HFFc6 (cell line): Measurements from ENCODE around the gene FOS. TPM values are rescaled to one million over a fixed set of nuclear protein-coding genes. Genes with fewer than 3 reads are reported as not detected.

Experiments used
- DNase-seq: peaks from one replicate; pipeline ENCODE4 v3.0.0-alpha.2; 2018
- H3K27ac Mint-ChIP-seq: 2 replicates; pipeline ENCODE4 v1.8.0; 2020; ENCODE audit warnings: mild to moderate bottlenecking, mixed read lengths
- H3K27me3 Mint-ChIP-seq: 2 replicates; pipeline ENCODE4 v1.8.0; 2021; ENCODE audit warnings: mild to moderate bottlenecking, moderate library complexity, mixed read lengths; ENCODE audit not compliant: insufficient read depth
- H3K36me3 Mint-ChIP-seq: 2 replicates; pipeline ENCODE4 v1.8.0; 2021; ENCODE audit warnings: low read depth, mixed read lengths
- H3K4me1 Mint-ChIP-seq: 2 replicates; pipeline ENCODE4 v1.8.0; 2020; ENCODE audit warnings: low read depth, mixed read lengths
- H3K4me3 Mint-ChIP-seq: 2 replicates; pipeline ENCODE4 v1.8.0; 2020; ENCODE audit warnings: mild to moderate bottlenecking, moderate library complexity, mixed read lengths
- H3K9me3 Mint-ChIP-seq: 2 replicates; pipeline ENCODE4 v1.8.0; 2020; ENCODE audit warnings: mild to moderate bottlenecking, mixed read lengths
- total RNA-seq, 6 experiments: library from RNA; stranded (reverse); fragmentation: NEBNext Ultra II Directional; extraction: Animal tissue kit (Norgen Biotek cat#: 25700); gene quantifications; 2 replicates in 1 of 6; 3 replicates in 5 of 6; pipeline ENCODE4 v1.2.3, GENCODE V29; 2021
- TF ChIP-seq, protein P1 (sequence below): fragments of 200-600 bp; sonication (generic); IDR thresholded peaks from 2 replicates; pipeline ENCODE4 v1.5.0; 2021; ENCODE audit warnings: antibody characterized with exemption, mild to moderate bottlenecking

FOS gene
- total RNA-seq, 6 experiments from 2014 or later = 118 to 368 (median 342) TPM

DNA sequence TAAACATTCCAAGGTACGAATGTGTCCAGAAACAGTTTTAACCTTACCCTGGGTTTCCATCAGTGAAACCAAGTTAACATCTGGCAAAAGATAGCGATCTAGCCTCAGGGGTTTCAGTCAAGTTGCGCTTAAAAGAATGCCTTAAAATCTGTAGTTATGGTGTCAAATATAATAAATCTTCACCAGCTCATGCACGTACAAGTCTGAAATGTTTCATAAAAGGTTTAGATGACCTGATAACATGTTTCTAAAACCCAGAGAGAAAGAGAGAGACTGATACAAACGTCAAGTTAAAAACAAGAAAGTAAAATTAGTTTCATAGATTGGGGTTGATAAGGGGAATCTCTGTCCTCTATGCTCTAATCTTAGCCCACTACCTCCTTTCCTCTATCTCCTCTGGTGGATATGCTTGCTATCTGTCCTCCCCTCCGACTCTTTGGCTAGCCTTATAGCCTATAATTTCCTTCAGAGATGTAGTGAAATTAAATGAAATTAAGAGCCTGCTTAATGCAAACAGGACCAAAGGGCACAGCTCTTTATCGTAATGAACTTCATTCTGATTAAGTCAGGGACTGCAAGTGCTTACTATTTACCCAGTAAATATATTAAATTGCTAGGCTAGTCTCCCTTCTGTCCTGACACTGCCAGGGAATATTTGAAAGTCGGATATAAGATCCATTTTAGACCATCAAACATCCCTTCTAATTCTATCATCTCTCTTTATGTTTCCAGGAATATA, 18.4 kb upstream of the FOS start:
- Mint-ChIP-seq H3K27ac (peak overlapping the region; percentile 100), H3K4me3 (peak overlapping the region; percentile 98), H3K36me3 (no peaks in the 10 kb centered on the region), H3K9me3 (no peaks in the 10 kb centered on the region), H3K27me3 (peaks cover 8% of the 10 kb centered on the region), H3K4me1 (peaks cover 39% of the 10 kb centered on the region)
- TF ChIP-seq, protein P1, sequence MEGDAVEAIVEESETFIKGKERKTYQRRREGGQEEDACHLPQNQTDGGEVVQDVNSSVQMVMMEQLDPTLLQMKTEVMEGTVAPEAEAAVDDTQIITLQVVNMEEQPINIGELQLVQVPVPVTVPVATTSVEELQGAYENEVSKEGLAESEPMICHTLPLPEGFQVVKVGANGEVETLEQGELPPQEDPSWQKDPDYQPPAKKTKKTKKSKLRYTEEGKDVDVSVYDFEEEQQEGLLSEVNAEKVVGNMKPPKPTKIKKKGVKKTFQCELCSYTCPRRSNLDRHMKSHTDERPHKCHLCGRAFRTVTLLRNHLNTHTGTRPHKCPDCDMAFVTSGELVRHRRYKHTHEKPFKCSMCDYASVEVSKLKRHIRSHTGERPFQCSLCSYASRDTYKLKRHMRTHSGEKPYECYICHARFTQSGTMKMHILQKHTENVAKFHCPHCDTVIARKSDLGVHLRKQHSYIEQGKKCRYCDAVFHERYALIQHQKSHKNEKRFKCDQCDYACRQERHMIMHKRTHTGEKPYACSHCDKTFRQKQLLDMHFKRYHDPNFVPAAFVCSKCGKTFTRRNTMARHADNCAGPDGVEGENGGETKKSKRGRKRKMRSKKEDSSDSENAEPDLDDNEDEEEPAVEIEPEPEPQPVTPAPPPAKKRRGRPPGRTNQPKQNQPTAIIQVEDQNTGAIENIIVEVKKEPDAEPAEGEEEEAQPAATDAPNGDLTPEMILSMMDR = no peak
- peak; percentile 66 for DNase-seq

DNA sequence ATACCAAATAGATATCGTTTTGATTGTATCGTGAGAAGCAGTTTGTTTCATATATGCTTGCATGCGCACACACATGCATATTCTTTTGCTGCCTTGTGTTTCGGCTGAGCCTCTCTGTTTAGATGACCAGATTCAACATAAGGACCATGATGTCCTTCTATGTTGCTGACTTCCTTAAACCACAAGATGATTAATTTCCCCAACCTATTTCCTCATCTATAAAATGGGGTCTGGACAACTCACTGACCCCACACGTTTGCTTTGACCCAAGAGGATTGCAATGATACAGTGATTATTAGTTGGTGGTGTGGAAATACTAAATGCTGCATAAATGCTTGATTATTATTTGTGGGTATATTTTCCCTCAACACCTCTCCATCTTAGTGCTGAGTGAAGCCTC, 16.8 kb upstream of the FOS start:
- Mint-ChIP-seq H3K9me3 (no peaks in the 10 kb centered on the region), H3K27ac (no peak overlapping the region), H3K4me3 (no peak overlapping the region), H3K4me1 (peaks cover 39% of the 10 kb centered on the region), H3K27me3 (peaks cover 6% of the 10 kb centered on the region), H3K36me3 (no peaks in the 10 kb centered on the region)
- no peak for DNase-seq
- TF ChIP-seq, protein P1 = no peak

DNA sequence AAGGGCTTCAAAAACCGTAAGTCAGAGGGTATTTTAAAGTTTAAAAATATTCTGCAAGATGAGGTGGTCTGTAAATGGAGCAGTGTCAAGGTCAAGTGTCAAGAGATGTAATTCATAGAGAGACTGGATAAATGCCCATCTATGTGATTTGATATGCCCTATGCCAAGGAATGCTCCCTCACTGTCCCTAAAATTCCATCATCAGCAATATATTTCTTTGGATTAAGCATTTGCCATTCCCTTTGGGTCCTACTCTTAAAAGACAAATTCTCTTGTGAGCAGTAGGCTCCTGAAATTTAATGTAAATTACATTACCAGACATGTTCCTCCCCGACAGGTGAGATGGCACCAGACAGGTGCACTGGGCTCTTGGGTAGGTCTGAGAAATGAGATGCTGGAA, 16.0 kb upstream of the FOS start:
- H3K4me3 Mint-ChIP-seq = no peak overlapping the region
- no peaks in the 10 kb centered on the region for H3K9me3 Mint-ChIP-seq
- H3K4me1 Mint-ChIP-seq = peaks cover 39% of the 10 kb centered on the region
- H3K36me3 Mint-ChIP-seq = no peaks in the 10 kb centered on the region
- TF ChIP-seq, protein P1 = no peak
- H3K27ac Mint-ChIP-seq = no peak overlapping the region
- H3K27me3 Mint-ChIP-seq = peaks cover 6% of the 10 kb centered on the region
- no peak for DNase-seq

DNA sequence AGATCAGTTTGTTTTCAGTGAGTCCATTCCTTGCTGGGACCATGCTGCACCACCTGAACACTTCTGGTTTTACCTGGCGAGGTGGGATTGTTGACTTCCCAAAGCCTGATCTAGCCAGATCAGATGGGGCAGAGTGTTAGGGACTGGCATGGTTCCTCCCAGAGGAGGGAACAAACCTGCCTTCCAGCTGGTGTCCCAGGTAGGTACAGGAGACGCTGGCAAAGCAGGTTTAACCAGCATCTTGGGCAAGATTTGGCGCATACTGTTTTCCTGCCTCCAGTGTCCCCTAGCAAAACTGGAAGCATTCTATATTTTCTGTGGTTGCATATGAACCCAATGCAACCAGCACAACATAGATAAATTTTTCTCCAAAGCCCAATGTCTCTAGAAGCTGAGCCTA, 14.6 kb upstream of the FOS start:
- Mint-ChIP-seq H3K9me3 (no peaks in the 10 kb centered on the region), H3K27me3 (peaks cover 6% of the 10 kb centered on the region), H3K4me1 (peaks cover 31% of the 10 kb centered on the region), H3K27ac (no peak overlapping the region), H3K4me3 (no peak overlapping the region), H3K36me3 (no peaks in the 10 kb centered on the region)
- DNase-seq = no peak
- TF ChIP-seq, protein P1 = no peak

DNA sequence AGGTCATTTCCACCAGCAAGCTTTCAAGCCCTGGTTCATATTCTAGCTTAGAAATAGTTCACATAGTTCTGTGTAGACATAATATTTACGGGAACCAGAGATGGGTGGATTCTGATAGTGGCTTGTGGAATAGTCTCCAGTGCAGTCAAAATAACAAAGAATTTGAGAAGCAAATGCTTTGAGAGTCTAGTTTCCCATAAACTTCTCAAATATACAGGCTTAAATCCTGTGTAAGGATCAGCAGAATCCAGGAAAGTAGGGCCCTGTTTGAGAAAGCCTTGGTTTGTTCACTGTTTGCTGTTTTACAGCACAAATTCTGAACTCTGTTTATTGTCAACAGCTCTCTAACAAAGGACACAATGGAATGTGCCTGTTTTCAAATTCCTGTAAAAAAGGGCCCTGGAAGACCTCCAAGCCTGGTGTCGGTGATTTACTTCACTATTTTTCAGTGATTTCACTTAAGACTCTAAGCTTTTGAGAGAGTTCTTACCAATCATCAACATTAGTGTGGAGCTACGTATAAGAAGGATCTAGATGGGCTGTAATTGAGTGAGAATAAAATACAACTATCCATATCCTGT, 11.4 kb upstream of the FOS start:
- Mint-ChIP-seq H3K36me3 (no peaks in the 10 kb centered on the region), H3K4me1 (peaks cover 19% of the 10 kb centered on the region)

More for the DNA sequence above, 11.4 kb upstream of the FOS start:
- TF ChIP-seq, protein P1 = no peak
- Mint-ChIP-seq H3K27me3 (peaks cover 2% of the 10 kb centered on the region; the same call in 1 of the 2 replicates), H3K27ac (peak overlapping the region; percentile 81), H3K9me3 (no peaks in the 10 kb centered on the region), H3K4me3 (no peak overlapping the region; the same call in 1 of the 2 replicates)
- peak; percentile 69 for DNase-seq
